ENCODE measurements around the gene POLN.

DNA sequence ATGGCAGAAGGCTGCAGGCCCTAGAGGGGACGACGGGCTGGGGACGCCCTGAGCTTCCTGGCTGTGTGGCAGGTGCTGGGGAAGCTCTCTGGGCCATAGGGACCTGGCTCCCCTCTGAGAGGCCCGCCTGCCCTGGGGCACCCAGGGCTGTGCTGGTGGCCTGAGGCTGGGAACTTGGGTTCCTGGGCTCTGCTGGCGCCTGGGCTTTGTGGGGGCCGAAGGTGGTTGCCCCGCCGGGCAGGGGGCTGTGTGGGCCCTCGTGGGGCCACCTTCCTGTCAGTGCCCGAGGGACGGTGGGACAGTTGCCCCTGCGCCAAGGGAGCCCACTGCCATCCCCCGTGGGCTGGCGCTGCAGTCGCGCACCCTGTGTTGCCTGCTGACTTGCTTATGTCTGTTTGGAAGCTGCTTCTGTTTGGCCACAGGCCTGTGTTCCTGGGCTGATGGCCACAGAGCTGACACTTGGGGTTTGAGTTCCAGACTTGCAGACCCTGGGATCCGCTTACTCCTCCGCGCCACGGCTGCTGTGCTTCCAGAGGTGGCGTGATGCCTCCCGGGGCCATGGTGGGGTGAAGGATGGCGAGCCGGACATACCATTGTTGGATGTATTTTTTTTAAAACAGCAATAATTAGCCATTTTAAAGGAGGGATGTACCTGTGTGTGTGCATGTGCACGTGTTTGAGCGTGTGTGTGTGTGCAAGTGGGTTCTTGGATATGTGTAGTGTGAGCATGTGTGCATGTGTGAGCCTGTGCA lies 174.3 kb downstream of the POLN start:
- TF ChIP-seq, protein P1, sequence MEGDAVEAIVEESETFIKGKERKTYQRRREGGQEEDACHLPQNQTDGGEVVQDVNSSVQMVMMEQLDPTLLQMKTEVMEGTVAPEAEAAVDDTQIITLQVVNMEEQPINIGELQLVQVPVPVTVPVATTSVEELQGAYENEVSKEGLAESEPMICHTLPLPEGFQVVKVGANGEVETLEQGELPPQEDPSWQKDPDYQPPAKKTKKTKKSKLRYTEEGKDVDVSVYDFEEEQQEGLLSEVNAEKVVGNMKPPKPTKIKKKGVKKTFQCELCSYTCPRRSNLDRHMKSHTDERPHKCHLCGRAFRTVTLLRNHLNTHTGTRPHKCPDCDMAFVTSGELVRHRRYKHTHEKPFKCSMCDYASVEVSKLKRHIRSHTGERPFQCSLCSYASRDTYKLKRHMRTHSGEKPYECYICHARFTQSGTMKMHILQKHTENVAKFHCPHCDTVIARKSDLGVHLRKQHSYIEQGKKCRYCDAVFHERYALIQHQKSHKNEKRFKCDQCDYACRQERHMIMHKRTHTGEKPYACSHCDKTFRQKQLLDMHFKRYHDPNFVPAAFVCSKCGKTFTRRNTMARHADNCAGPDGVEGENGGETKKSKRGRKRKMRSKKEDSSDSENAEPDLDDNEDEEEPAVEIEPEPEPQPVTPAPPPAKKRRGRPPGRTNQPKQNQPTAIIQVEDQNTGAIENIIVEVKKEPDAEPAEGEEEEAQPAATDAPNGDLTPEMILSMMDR (IDR thresholded peaks at IDR 0.05; ENCODE audit: low read depth, low read length), result no peak
- TF ChIP-seq POLR2A (IDR thresholded peaks at IDR 0.05; ENCODE audit: extremely low read depth, insufficient read length), result no peak
- TF ChIP-seq MYC (IDR thresholded peaks at IDR 0.05; ENCODE audit: low read depth, low read length), result no peak
- TF ChIP-seq, protein P2, sequence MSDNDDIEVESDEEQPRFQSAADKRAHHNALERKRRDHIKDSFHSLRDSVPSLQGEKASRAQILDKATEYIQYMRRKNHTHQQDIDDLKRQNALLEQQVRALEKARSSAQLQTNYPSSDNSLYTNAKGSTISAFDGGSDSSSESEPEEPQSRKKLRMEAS (IDR thresholded peaks at IDR 0.05; ENCODE audit: low read depth, low read length), result no peak
